Kidney epithelial cell (primary cell): ENCODE data around the gene TRIM56. TPM values are rescaled to one million over a fixed set of nuclear protein-coding genes. Genes with fewer than 3 reads are reported as not detected.
"Not testable (repeated sequence)": the region's sequence is repeated elsewhere in the genome, so short reads cannot be mapped to it uniquely, and the experiment has no call there.

Source experiments
- DNase-seq: peaks from one replicate; pipeline ENCODE4 v3.0.0-alpha.2; 2010; ENCODE audit warnings: low read depth
- H3K27me3 ChIP-seq: 2 replicates; pipeline ENCODE4 v1.6.0; 2011; ENCODE audit warnings: low read length; ENCODE audit not compliant: control insufficient read depth, insufficient read depth
- H3K36me3 ChIP-seq: 2 replicates; pipeline ENCODE4 v1.5.1; 2011; ENCODE audit warnings: low read length; ENCODE audit not compliant: control insufficient read depth, insufficient read depth
- H3K4me3 ChIP-seq: 2 replicates; pipeline ENCODE4 v1.5.1; 2011; ENCODE audit warnings: low read depth, mild to moderate bottlenecking, control low read depth, low read length
- total RNA-seq: library from RNA; depleted of rRNA; stranded (reverse); fragments of >200 nt; gene quantifications from 2 replicates; pipeline ENCODE4 v1.2.3, GENCODE V29; 2015
- TF ChIP-seq, protein P1 (sequence below): IDR thresholded peaks from 2 replicates; pipeline ENCODE4 v1.5.1; 2011; ENCODE audit warnings: mild to moderate bottlenecking, moderate library complexity, low read length, control low read depth, inconsistent platforms; ENCODE audit not compliant: insufficient read depth, poor library complexity, severe bottlenecking

TRIM56 gene, protein sequence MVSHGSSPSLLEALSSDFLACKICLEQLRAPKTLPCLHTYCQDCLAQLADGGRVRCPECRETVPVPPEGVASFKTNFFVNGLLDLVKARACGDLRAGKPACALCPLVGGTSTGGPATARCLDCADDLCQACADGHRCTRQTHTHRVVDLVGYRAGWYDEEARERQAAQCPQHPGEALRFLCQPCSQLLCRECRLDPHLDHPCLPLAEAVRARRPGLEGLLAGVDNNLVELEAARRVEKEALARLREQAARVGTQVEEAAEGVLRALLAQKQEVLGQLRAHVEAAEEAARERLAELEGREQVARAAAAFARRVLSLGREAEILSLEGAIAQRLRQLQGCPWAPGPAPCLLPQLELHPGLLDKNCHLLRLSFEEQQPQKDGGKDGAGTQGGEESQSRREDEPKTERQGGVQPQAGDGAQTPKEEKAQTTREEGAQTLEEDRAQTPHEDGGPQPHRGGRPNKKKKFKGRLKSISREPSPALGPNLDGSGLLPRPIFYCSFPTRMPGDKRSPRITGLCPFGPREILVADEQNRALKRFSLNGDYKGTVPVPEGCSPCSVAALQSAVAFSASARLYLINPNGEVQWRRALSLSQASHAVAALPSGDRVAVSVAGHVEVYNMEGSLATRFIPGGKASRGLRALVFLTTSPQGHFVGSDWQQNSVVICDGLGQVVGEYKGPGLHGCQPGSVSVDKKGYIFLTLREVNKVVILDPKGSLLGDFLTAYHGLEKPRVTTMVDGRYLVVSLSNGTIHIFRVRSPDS
- 15.8 and 16.7 TPM in 2 replicates for total RNA-seq

DNA sequence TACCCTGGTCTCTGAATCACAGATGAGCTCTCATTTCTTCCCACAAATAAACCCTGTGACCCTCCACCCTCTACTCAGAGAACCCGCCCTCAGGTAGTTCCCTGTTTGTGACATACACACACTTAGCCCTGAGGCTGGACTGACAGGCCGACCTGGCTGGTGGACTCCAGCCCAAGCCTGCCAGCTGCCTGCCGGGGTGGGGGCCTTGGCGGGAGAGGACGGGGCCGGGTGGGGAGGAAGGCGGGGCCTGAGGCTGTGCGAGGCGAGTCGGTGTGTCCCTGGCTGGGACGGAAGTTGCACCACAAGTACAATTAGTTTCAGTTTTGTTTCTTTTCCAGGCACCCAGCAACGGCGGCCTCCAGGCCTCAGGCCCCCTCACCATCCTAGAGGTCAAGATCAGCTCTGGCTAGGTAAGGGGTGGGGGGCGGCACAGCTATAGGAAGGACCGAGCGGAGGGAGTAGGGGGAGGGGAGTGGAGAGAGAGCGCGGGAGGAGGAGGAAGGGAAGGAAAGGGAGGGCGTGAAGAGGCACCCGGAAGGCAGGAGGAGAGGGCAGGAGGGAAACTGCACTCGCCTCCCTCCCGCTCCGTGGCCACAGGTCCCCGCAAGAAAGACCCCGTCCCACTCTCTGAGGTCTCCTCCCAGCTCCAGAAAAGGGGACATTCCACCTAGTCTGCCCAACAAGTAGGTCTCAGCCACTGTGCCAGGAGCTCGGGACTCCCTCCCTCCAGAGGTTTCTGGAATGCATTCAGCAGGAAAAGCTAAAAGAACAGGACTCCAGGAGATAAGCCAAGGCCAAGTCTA lies at the start of gene TRIM56:
TRIM56 (plus strand) TSS at position 320 of the 803 bp plus-strand sequence. CDS start 1,832 bp downstream, outside the sequence.
- DNase-seq: no peak
- H3K36me3 ChIP-seq: no peaks in the 10 kb centered on the region
- TF ChIP-seq, protein P1, sequence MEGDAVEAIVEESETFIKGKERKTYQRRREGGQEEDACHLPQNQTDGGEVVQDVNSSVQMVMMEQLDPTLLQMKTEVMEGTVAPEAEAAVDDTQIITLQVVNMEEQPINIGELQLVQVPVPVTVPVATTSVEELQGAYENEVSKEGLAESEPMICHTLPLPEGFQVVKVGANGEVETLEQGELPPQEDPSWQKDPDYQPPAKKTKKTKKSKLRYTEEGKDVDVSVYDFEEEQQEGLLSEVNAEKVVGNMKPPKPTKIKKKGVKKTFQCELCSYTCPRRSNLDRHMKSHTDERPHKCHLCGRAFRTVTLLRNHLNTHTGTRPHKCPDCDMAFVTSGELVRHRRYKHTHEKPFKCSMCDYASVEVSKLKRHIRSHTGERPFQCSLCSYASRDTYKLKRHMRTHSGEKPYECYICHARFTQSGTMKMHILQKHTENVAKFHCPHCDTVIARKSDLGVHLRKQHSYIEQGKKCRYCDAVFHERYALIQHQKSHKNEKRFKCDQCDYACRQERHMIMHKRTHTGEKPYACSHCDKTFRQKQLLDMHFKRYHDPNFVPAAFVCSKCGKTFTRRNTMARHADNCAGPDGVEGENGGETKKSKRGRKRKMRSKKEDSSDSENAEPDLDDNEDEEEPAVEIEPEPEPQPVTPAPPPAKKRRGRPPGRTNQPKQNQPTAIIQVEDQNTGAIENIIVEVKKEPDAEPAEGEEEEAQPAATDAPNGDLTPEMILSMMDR: no peak

DNA sequence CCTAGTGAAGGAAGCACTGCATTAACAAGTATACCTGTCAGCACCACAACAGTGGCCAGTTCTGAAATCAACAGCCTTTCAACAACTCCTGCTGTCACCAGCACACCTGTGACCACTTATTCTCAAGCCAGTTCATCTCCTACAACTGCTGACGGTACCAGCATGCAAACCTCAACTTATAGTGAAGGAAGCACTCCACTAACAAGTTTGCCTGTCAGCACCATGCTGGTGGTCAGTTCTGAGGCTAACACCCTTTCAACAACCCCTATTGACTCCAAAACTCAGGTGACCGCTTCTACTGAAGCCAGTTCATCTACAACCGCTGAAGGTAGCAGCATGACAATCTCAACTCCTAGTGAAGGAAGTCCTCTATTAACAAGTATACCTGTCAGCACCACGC lies 49.3 kb upstream of the TRIM56 start:
- H3K36me3 ChIP-seq: no peaks in the 10 kb centered on the region
- no peak overlapping the region for H3K4me3 ChIP-seq
- H3K27me3 ChIP-seq: no peaks in the 10 kb centered on the region
- no peak for DNase-seq
- TF ChIP-seq, protein P1: no peak

More for the DNA sequence above, at the start of gene TRIM56:
- Histone ChIP-seq H3K27me3 (no peaks in the 10 kb centered on the region), H3K4me3 (peak within 1 kb of the TSS; percentile 63)

DNA sequence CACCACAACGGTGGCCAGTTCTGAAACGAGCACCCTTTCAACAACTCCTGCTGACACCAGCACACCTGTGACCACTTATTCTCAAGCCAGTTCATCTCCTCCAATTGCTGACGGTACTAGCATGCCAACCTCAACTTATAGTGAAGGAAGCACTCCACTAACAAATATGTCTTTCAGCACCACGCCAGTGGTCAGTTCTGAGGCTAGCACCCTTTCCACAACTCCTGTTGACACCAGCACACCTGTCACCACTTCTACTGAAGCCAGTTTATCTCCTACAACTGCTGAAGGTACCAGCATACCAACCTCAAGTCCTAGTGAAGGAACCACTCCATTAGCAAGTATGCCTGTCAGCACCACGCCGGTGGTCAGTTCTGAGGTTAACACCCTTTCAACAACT lies 44.0 kb upstream of the TRIM56 start:
- not testable (repeated sequence) for H3K27me3 ChIP-seq, H3K36me3 ChIP-seq, H3K4me3 ChIP-seq, DNase-seq

DNA sequence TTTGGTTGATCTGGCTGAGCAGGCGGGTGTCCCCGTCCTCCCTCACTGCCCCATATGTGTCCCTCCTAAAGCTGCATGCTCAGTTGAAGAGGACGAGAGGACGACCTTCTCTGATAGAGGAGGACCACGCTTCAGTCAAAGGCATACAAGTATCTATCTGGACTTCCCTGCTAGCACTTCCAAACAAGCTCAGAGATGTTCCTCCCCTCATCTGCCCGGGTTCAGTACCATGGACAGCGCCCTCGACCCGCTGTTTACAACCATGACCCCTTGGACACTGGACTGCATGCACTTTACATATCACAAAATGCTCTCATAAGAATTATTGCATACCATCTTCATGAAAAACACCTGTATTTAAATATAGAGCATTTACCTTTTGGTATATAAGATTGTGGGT lies 26.9 kb upstream of the TRIM56 start:
- TF ChIP-seq, protein P1: no peak
- Histone ChIP-seq H3K36me3 (no peaks in the 10 kb centered on the region), H3K27me3 (peaks cover 2% of the 10 kb centered on the region), H3K4me3 (no peak overlapping the region)
- DNase-seq: no peak

DNA sequence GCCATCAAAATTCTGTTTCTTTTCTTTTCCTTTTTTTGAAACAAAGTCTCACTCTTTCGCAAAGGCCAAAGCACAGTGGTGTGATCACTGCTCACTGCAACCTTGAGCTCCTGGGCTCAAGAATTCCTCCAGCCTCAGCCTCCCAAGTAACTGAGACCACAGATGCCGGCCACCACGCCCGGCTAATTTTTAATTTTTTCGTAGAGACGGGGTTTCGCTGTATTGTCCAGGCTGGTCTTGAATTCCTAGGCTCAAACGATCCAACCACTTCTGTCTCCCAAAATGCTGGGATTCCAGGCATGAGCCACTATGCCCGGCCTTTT lies 25.7 kb upstream of the TRIM56 start:
- Histone ChIP-seq H3K4me3 (no peak overlapping the region), H3K36me3 (no peaks in the 10 kb centered on the region), H3K27me3 (peaks cover 7% of the 10 kb centered on the region)
- DNase-seq: no peak
- TF ChIP-seq, protein P1: no peak

DNA sequence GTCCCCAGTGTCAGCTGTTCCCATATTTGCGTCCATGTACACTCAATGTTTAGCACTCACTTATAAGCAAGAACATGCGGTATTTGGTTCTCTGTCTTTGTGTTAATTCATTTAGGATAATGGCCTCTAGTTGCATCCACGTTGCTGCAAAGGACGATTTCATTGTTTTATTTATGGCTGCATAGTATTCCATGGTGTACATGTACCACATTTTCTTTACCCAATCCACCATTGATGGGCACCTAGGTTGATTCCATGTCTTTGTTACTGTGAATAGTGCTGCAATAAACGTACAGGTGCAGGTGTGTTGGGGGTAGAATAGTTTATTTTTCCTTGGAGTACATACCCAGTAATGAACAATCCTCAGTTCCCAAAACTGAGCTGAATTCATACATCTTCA lies 24.3 kb upstream of the TRIM56 start:
- Histone ChIP-seq H3K27me3 (peaks cover 9% of the 10 kb centered on the region), H3K36me3 (no peaks in the 10 kb centered on the region), H3K4me3 (no peak overlapping the region)
- no peak for DNase-seq
- TF ChIP-seq, protein P1: no peak

DNA sequence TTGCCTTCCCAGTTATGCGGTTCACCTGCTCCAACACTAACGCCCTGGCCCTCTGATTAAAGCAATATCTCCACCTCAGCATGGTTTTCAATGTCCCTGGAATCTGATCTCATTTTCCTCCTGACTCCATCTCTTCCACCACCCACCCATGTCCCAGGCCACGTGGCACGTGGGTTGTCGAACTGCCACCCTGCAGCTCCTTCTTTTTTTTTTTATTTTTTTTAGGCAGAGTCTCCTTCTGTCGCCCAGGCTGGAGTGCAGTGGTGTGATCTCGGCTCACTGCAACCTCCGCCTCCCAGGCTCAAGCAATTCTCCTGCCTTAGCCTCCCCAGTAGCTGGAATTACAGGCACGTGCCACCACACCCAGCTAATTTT lies 21.1 kb upstream of the TRIM56 start:
- not testable (repeated sequence) for H3K36me3 ChIP-seq, H3K4me3 ChIP-seq, DNase-seq
- peaks cover 17% of the 10 kb centered on the region for H3K27me3 ChIP-seq

DNA sequence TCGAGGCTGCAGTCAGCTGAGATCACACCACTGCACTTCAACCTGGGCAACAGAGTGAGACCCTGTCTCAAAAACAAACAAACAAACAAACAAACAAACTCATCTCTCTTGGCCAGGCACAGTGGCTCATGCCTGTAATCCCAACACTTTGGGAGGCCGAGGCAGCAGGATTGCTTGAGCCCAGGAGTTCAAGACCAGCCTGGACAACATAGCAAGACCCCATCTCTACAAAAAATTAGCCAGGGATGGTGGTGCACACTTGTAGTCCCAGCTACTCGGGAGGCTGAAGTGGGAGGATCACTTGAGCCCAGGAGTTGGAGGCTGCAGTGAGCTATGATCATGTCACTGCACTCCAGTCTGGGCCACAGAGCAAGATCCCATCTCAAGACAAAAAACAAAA lies 20.1 kb upstream of the TRIM56 start:
- peaks cover 17% of the 10 kb centered on the region for H3K27me3 ChIP-seq
- not testable (repeated sequence) for DNase-seq, H3K36me3 ChIP-seq, H3K4me3 ChIP-seq
